A549 (cell line): ENCODE measurements around the gene PRTFDC1. TPM values are rescaled to one million over a fixed set of nuclear protein-coding genes. Genes with fewer than 3 reads are reported as not detected.

Experiments
- ATAC-seq, 2 experiments: fragments of 200-7000 bp in 1 of 2; fragments of >200 bp in 1 of 2; cut with Nextera tagmentation in 1 of 2; cut with Tn5 transposase in 1 of 2; 3 replicates each; pipeline versions ENCODE4 v1.8.0 to v1.9.1; 2018 to 2020; ENCODE audit warnings: mild to moderate bottlenecking in 1 of 2, moderate library complexity in 1 of 2
- CTCF ChIA-PET: fragments of 300-600 bp; sonication (Branson Sonifier 250); formaldehyde crosslinking; extraction: SDS; loops from one replicate; lab custom pipeline; 2021; ENCODE audit warnings: antibody characterized with exemption, inconsistent platforms; lab: Yijun Ruan, JAX
- POLR2A ChIA-PET: fragments of 350-600 bp; formaldehyde crosslinking; extraction: SDS; loops from one replicate; lab custom pipeline; 2021; ENCODE audit warnings: antibody characterized with exemption, inconsistent platforms; lab: Yijun Ruan, JAX
- DNase-seq, 2 experiments: peaks; one replicate each; pipeline versions ENCODE4 v3.0.0 to v3.0.0-alpha.2; 2011 to 2016; ENCODE audit warnings: low read depth in 1 of 2, low spot score in 1 of 2
- FAIRE-seq: peaks from 2 replicates; lab custom pipeline; 2011; peaks lifted over from hg19 to GRCh38; lab: Jason Lieb, UNC
- H3K27ac ChIP-seq, 2 experiments: fragments of >200 bp; sonication (Bioruptor Twin); formaldehyde crosslinking; 3 replicates each; pipeline ENCODE4 v1.5.1; 2016 to 2017
- H3K4me1 ChIP-seq: fragments of >200 bp; sonication (Bioruptor Twin); formaldehyde crosslinking; 3 replicates; pipeline ENCODE4 v1.6.1; 2016
- H3K4me2 ChIP-seq: fragments of >200 bp; sonication (Bioruptor Twin); formaldehyde crosslinking; 3 replicates; pipeline ENCODE4 v1.6.1; 2016
- H3K4me3 ChIP-seq: fragments of >200 bp; sonication (Bioruptor Twin); formaldehyde crosslinking; 3 replicates; pipeline ENCODE4 v1.5.1; 2016
- H3K9me3 ChIP-seq: fragments of >200 bp; sonication (Bioruptor Twin); formaldehyde crosslinking; 3 replicates; pipeline ENCODE4 v1.6.1; 2016
- BCL3 ChIP-seq: fragments of >200 bp; sonication (Bioruptor Twin); formaldehyde crosslinking; IDR thresholded peaks from 3 replicates; pipeline ENCODE4 v1.6.1; 2016
- FOSL2 ChIP-seq, 2 experiments: fragments of 450-650 bp in 1 of 2; fragments of >200 bp in 1 of 2; sonication (Bioruptor Twin) in 1 of 2; formaldehyde crosslinking; IDR thresholded peaks; 2 replicates each; pipeline versions ENCODE4 v1.5.0 to v1.6.1; 2016 to 2020; ENCODE audit warnings: mild to moderate bottlenecking in 1 of 2, moderate library complexity in 1 of 2
- FOXS1 ChIP-seq: fragments of 250-450 bp; sonication (Bioruptor Pico); IDR thresholded peaks from 2 replicates; pipeline ENCODE4 v1.5.0; 2020; ENCODE audit warnings: mild to moderate bottlenecking, moderate library complexity
- GATA3 ChIP-seq: IDR thresholded peaks from 2 replicates; pipeline ENCODE4 v1.6.1; 2012; ENCODE audit warnings: borderline replicate concordance
- HOXA7 ChIP-seq: fragments of 250-450 bp; sonication (Bioruptor Pico); IDR thresholded peaks from 2 replicates; pipeline ENCODE4 v1.5.0; 2020; ENCODE audit warnings: mild to moderate bottlenecking, moderate library complexity
- JUNB ChIP-seq: fragments of >200 bp; sonication (Bioruptor Twin); formaldehyde crosslinking; IDR thresholded peaks from 2 replicates; pipeline ENCODE4 v1.6.1; 2016
- PBX3 ChIP-seq: IDR thresholded peaks from 2 replicates; pipeline ENCODE4 v1.6.1; 2012
- PHF8 ChIP-seq: fragments of 200-600 bp; sonication (generic); IDR thresholded peaks from 2 replicates; pipeline ENCODE4 v1.6.1; 2016; ENCODE audit warnings: low read depth, mild to moderate bottlenecking, antibody characterized with exemption, moderate library complexity, borderline replicate concordance
- POLR2A ChIP-seq: IDR thresholded peaks from 2 replicates; pipeline ENCODE4 v1.6.1; 2012; ENCODE audit warnings: mild to moderate bottlenecking, low read length
- RARB ChIP-seq: fragments of 250-450 bp; sonication (Bioruptor Pico); IDR thresholded peaks from 2 replicates; pipeline ENCODE4 v1.8.0; 2021; ENCODE audit warnings: mild to moderate bottlenecking, moderate library complexity
- REST ChIP-seq: fragments of 200-600 bp; sonication (generic); IDR thresholded peaks from 2 replicates; pipeline ENCODE4 v1.6.1; 2016; ENCODE audit warnings: antibody characterized with exemption, mild to moderate bottlenecking, moderate library complexity
- RNF2 ChIP-seq: fragments of 200-600 bp; sonication (generic); IDR thresholded peaks from 2 replicates; pipeline ENCODE4 v1.6.1; 2016; ENCODE audit warnings: low read depth, mild to moderate bottlenecking, antibody characterized with exemption, moderate library complexity, borderline replicate concordance
- SREBF2 ChIP-seq: fragments of 450-650 bp; IDR thresholded peaks from 2 replicates; pipeline ENCODE4 v1.6.1; 2014; ENCODE audit warnings: mild to moderate bottlenecking, moderate library complexity
- TFCP2L1 ChIP-seq: fragments of 250-450 bp; sonication (Bioruptor Pico); IDR thresholded peaks from 2 replicates; pipeline ENCODE4 v1.5.0; 2021; ENCODE audit warnings: mild to moderate bottlenecking
- ZFP36 ChIP-seq: fragments of 450-650 bp; IDR thresholded peaks from 2 replicates; pipeline ENCODE4 v1.6.1; 2014; ENCODE audit warnings: borderline replicate concordance; ENCODE audit not compliant: partially characterized antibody
- WGBS: methylation state at CpG from one replicate; pipeline ENCODE4 v1.1.6; 2017; ENCODE audit errors: missing lambda C conversion rate; 5-methylcytosine and 5-hydroxymethylcytosine counted together
- polyA plus RNA-seq, 4 experiments: library from polyadenylated mRNA; depleted of rRNA in 3 of 4; stranded (reverse); fragments of >200 nt; fragmentation: RNase III in 1 of 4; extraction: RNeasy Plus Mini Kit Qiagen cat#74134 plus additional on column Dnase treatment in 1 of 4; gene quantifications; 2 replicates in 3 of 4; 3 replicates in 1 of 4; pipeline ENCODE4 v1.2.3, GENCODE V29; 2011 to 2017

Gene PRTFDC1
- polyA plus RNA-seq, 2 of the 4 experiments (the other 2 are of a cell fraction): 35.6 to 39.2 TPM

- peaks cover 10% of the 10 kb centered on the region for H3K4me1 ChIP-seq
- TF ChIP-seq FOSL2 (IDR thresholded peaks at IDR 0.05) (no peak), FOSL2 (CRISPR knock-in tag; IDR thresholded peaks at IDR 0.05) (no peak), PHF8 (no peak), BCL3 (no peak), ZFP36 (no peak), TFCP2L1 (CRISPR knock-in tag) (no peak), PBX3 (no peak), RNF2 (no peak), FOXS1 (CRISPR knock-in tag) (no peak)
- ATAC-seq (no peak), FAIRE-seq (no peak), DNase-seq (no peak)
- H3K9me3 ChIP-seq: 0 out of 3 replicates have a peak, but pooled peaks cover 4% of the 10 kb centered on the region
- no peak overlapping the region for H3K27ac ChIP-seq
- ChIA-PET POLR2A (no interaction called here), CTCF (interaction anchor here (0.6 to 0.7 kb wide), 2 partner anchors 21 to 231 kb away, joined by 3 to 4 read pairs; no protein-coding TSS in a partner anchor)
- H3K4me2 ChIP-seq: no peak overlapping the region
- 93% methylated on average over 1 of the region's 1 CpG for WGBS
- H3K4me3 ChIP-seq: no peak overlapping the region
Observed at GRCh38 chr10:24914148-24914547, 38.3 kb downstream of the PRTFDC1 start.

- 87% methylated on average over 2 of the region's 2 CpGs for WGBS
- H3K4me2 ChIP-seq: no peak overlapping the region
- DNase-seq: no peak
- ChIA-PET CTCF (interaction anchor here (1.0 kb wide), 1 partner anchor 9 kb away, joined by 3 read pairs; no protein-coding TSS in a partner anchor), POLR2A (interaction anchor here (0.7 kb wide), 1 partner anchor 11 kb away, joined by 3 read pairs; no protein-coding TSS in a partner anchor)
- no peak for ATAC-seq
- no peak overlapping the region for H3K27ac ChIP-seq
- no peak overlapping the region for H3K4me3 ChIP-seq
- peaks cover 18% of the 10 kb centered on the region for H3K4me1 ChIP-seq
- TF ChIP-seq ZFP36 (no peak), SREBF2 (no peak), RARB (CRISPR knock-in tag) (no peak), REST (no peak), HOXA7 (CRISPR knock-in tag) (no peak), POLR2A (no peak), GATA3 (no peak), JUNB (no peak), PBX3 (no peak)
- no peak for FAIRE-seq
- H3K9me3 ChIP-seq: peaks cover 4% of the 10 kb centered on the region; the same call in 1 of the 3 replicates
Observed at GRCh38 chr10:24912215-24912614, 40.2 kb downstream of the PRTFDC1 start.
